ENCODE data around the gene C19orf73. TPM values are rescaled to one million over a fixed set of nuclear protein-coding genes. Genes with fewer than 3 reads are reported as not detected.

C19orf73 gene
- 0.22 and 0.40 TPM in 2 replicates for total RNA-seq

GRCh38 chr19:49118565-49119410, at the start of gene C19orf73:
C19orf73 (minus strand) TSS chr19:49119143; CDS start chr19:49119022, 121 bp downstream.
- peak; percentile 96 to 97 for DNase-seq (ENCODE audit: low read depth in 2 of 2)

- DNase-seq (ENCODE audit: low read depth in 2 of 2): no peak
These were observed 49.5 kb upstream of the C19orf73 start for GRCh38 chr19:49168421-49168820.

GRCh38 chr19:49167857-49168409, 49.0 kb upstream of the C19orf73 start:
- DNase-seq (ENCODE audit: low read depth in 2 of 2): no peak

- DNase-seq (ENCODE audit: low read depth in 2 of 2): peak in 1 of 2 donors; percentile 50
These were observed 46.9 kb upstream of the C19orf73 start for GRCh38 chr19:49165865-49166301.

- DNase-seq (ENCODE audit: low read depth in 2 of 2): peak; percentile 59 to 88
These were observed 46.3 kb upstream of the C19orf73 start for GRCh38 chr19:49165111-49165750.

- peak; percentile 54 to 71 for DNase-seq (ENCODE audit: low read depth in 2 of 2)
These were observed 43.0 kb upstream of the C19orf73 start for GRCh38 chr19:49161987-49162386.

- no peak for DNase-seq (ENCODE audit: low read depth in 2 of 2)
These were observed 41.7 kb upstream of the C19orf73 start for GRCh38 chr19:49160450-49161189.

- peak; percentile 35 to 73 for DNase-seq (ENCODE audit: low read depth in 2 of 2)
These were observed 38.7 kb upstream of the C19orf73 start, which contains the start of gene TRPM4 for GRCh38 chr19:49157445-49158224. TRPM4 (plus strand) TSS chr19:49157792; CDS start chr19:49157867, 75 bp downstream.

GRCh38 chr19:49155820-49156346, 36.9 kb upstream of the C19orf73 start:
- no peak for DNase-seq (ENCODE audit: low read depth in 2 of 2)

- no peak for DNase-seq (ENCODE audit: low read depth in 2 of 2)
These were observed 36.3 kb upstream of the C19orf73 start, which contains the start of gene HRC for GRCh38 chr19:49155005-49155819. HRC (minus strand) TSS chr19:49155396; CDS start chr19:49155237, 159 bp downstream.

- no peak for DNase-seq (ENCODE audit: low read depth in 2 of 2)
These were observed 35.3 kb upstream of the C19orf73 start for GRCh38 chr19:49154279-49154678.

GRCh38 chr19:49153167-49153809, 34.3 kb upstream of the C19orf73 start:
- no peak for DNase-seq (ENCODE audit: low read depth in 2 of 2)

- no peak for DNase-seq (ENCODE audit: low read depth in 2 of 2)
These were observed 33.2 kb upstream of the C19orf73 start for GRCh38 chr19:49152119-49152550.

- DNase-seq (ENCODE audit: low read depth in 2 of 2): peak in 1 of 2 donors; percentile 19
These were observed 32.5 kb upstream of the C19orf73 start for GRCh38 chr19:49151267-49152118.

- peak in 1 of 2 donors; percentile 24 for DNase-seq (ENCODE audit: low read depth in 2 of 2)
These were observed 32.0 kb upstream of the C19orf73 start for GRCh38 chr19:49150944-49151243.

- peak; percentile 76 to 86 for DNase-seq (ENCODE audit: low read depth in 2 of 2)
These were observed 31.4 kb upstream of the C19orf73 start for GRCh38 chr19:49150106-49150943.

GRCh38 chr19:49149652-49150105, 30.7 kb upstream of the C19orf73 start:
- peak; percentile 83 to 93 for DNase-seq (ENCODE audit: low read depth in 2 of 2)
